Endothelial cell of umbilical vein (primary cell): ENCODE measurements around the gene NEK6. TPM values are rescaled to one million over a fixed set of nuclear protein-coding genes. Genes with fewer than 3 reads are reported as not detected.

Experiments
- BruUV-seq: library from RNA; stranded (reverse); fragments of 400-500 nt; replicated peaks from 2 replicates; lab custom pipeline; 2021; lab: Mats Ljungman, UMichigan
- CTCF ChIA-PET: fragments of 300-600, 350-600 bp; sonication (Branson Sonifier 250); formaldehyde crosslinking; loops from one replicate; lab custom pipeline; 2021; ENCODE audit warnings: antibody characterized with exemption, inconsistent platforms; lab: Charles Lee
- POLR2A ChIA-PET: fragments of 300-600, 350-600 bp; sonication (Branson Sonifier 250); formaldehyde crosslinking; loops from one replicate; lab custom pipeline; 2021; ENCODE audit warnings: antibody characterized with exemption, inconsistent platforms; lab: Charles Lee
- DNase-seq: peaks from one replicate; pipeline ENCODE4 v3.0.0-alpha.2; 2011; ENCODE audit warnings: low read depth, low spot score
- FAIRE-seq: peaks from 2 replicates; lab custom pipeline; 2011; peaks lifted over from hg19 to GRCh38; lab: Jason Lieb, UNC
- H2AFZ ChIP-seq: 2 replicates; pipeline ENCODE4 v1.6.0; 2012; ENCODE audit warnings: low read depth, low read length, control low read depth, inconsistent platforms
- H3K27ac ChIP-seq: 2 replicates; pipeline ENCODE4 v1.5.1; 2011; ENCODE audit warnings: low read depth, mild to moderate bottlenecking, control low read depth, low read length, moderate library complexity; ENCODE audit not compliant: insufficient read depth
- H3K27me3 ChIP-seq, 2 experiments: 2 replicates each; pipeline versions ENCODE4 v1.6.0 to v1.6.1; 2011; ENCODE audit warnings: low read length in 2 of 2, mixed read lengths in 1 of 2; ENCODE audit not compliant: control insufficient read depth in 2 of 2, insufficient read depth in 2 of 2
- H3K36me3 ChIP-seq, 2 experiments: 2 replicates in 1 of 2; 3 replicates in 1 of 2; pipeline ENCODE4 v1.5.1; 2011; ENCODE audit warnings: low read length in 2 of 2, mild to moderate bottlenecking in 1 of 2, moderate library complexity in 1 of 2; ENCODE audit not compliant: control insufficient read depth in 2 of 2, insufficient read depth in 2 of 2; ENCODE audit errors: extremely low read depth in 1 of 2
- H3K4me1 ChIP-seq: 3 replicates; pipeline ENCODE4 v1.5.1; 2011; ENCODE audit warnings: mild to moderate bottlenecking, low read length; ENCODE audit not compliant: control insufficient read depth, insufficient read depth; ENCODE audit errors: extremely low read depth
- H3K4me2 ChIP-seq: 2 replicates; pipeline ENCODE4 v1.6.1; 2011; ENCODE audit warnings: low read length, control low read depth, mixed read lengths; ENCODE audit not compliant: insufficient read depth
- H3K4me3 ChIP-seq, 3 experiments: fragments of 200-600 bp in 1 of 3; sonication (generic), shearing (Covaris generic) in 1 of 3; replicated peaks in 1 of 3; 2 replicates each; pipeline ENCODE4 v1.5.1; 2011 to 2016; ENCODE audit warnings: control low read depth in 3 of 3, low read length in 3 of 3, mild to moderate bottlenecking in 2 of 3, inconsistent platforms in 1 of 3, low read depth in 1 of 3, moderate library complexity in 1 of 3; ENCODE audit not compliant: insufficient read depth in 1 of 3
- H3K79me2 ChIP-seq: 2 replicates; pipeline ENCODE4 v1.6.0; 2012; ENCODE audit warnings: low read length, inconsistent platforms; ENCODE audit not compliant: control insufficient read depth, insufficient read depth
- H3K9ac ChIP-seq: replicated peaks from 2 replicates; pipeline ENCODE3; 2011; ENCODE audit warnings: low read length, control low read depth; ENCODE audit not compliant: insufficient read depth; ENCODE audit errors: extremely low read depth
- H3K9me1 ChIP-seq: replicated peaks from 3 replicates; pipeline ENCODE4 v1.6.0; 2011; ENCODE audit warnings: mild to moderate bottlenecking, low read length; ENCODE audit not compliant: control insufficient read depth, insufficient read depth; ENCODE audit errors: extremely low read depth
- H3K9me3 ChIP-seq: replicated peaks from 2 replicates; pipeline ENCODE4 v1.5.1; 2012; ENCODE audit warnings: low read length, inconsistent platforms; ENCODE audit not compliant: control insufficient read depth, insufficient read depth
- H4K20me1 ChIP-seq: replicated peaks from 2 replicates; pipeline ENCODE3; 2011; ENCODE audit warnings: mild to moderate bottlenecking, low read length; ENCODE audit not compliant: control insufficient read depth, insufficient read depth; ENCODE audit errors: extremely low read depth
- CTCF ChIP-seq, 2 donors: IDR thresholded peaks; 1 replicate in 1 of 2; 2 replicates in 1 of 2; pipeline ENCODE4 v1.5.1; 2011; ENCODE audit warnings: low read length in 2 of 2, mild to moderate bottlenecking in 2 of 2, moderate library complexity in 2 of 2, control low read depth in 1 of 2, inconsistent platforms in 1 of 2, low read depth in 1 of 2; ENCODE audit not compliant: insufficient read depth in 1 of 2; ENCODE audit errors: extremely low read depth in 1 of 2
- EZH2 ChIP-seq: IDR thresholded peaks from 2 replicates; pipeline ENCODE4 v1.6.1; 2012; ENCODE audit warnings: borderline replicate concordance, low read depth, mild to moderate bottlenecking, moderate library complexity, low read length, inconsistent platforms; ENCODE audit not compliant: severe bottlenecking
- FOS ChIP-seq: IDR thresholded peaks from 2 replicates; pipeline ENCODE4 v1.6.1; 2011; ENCODE audit warnings: mild to moderate bottlenecking, low read length, moderate library complexity, borderline replicate concordance; ENCODE audit not compliant: insufficient read depth
- GATA2 ChIP-seq: IDR thresholded peaks from 2 replicates; pipeline ENCODE4 v1.7.0; 2011; ENCODE audit warnings: low read depth, mild to moderate bottlenecking, moderate library complexity, mixed read lengths, low read length; ENCODE audit not compliant: insufficient read length, insufficient read depth
- JUN ChIP-seq: IDR thresholded peaks from 2 replicates; pipeline ENCODE4 v1.6.1; 2011; ENCODE audit warnings: borderline replicate concordance, low read depth; ENCODE audit not compliant: insufficient read length, insufficient read depth
- MAX ChIP-seq: IDR thresholded peaks from 2 replicates; pipeline ENCODE4 v1.6.1; 2011; ENCODE audit not compliant: insufficient read depth, insufficient read length
- MYC ChIP-seq: IDR thresholded peaks from one replicate; pipeline ENCODE4 v1.6.1; 2011; ENCODE audit warnings: mild to moderate bottlenecking, low read depth, low read length
- POLR2A ChIP-seq: IDR thresholded peaks from 2 replicates; pipeline ENCODE4 v1.6.1; 2012; ENCODE audit warnings: low read depth, mild to moderate bottlenecking, control low read depth, low read length
- POLR2AphosphoS5 ChIP-seq: IDR thresholded peaks from 2 replicates; pipeline ENCODE4 v1.6.1; 2012; ENCODE audit warnings: low read depth, mild to moderate bottlenecking, control low read depth, low read length, moderate library complexity; ENCODE audit not compliant: insufficient read depth
- dilution Hi-C: fragments of 300-500 bp; cut with MboI; formaldehyde crosslinking; loops from one replicate; pipeline ENCODE4 v1.15.0; 2019; ENCODE audit warnings: low sequenced_read_pairs; ENCODE audit not compliant: extremely low pct_ligation_motif_present
- intact Hi-C: fragments of 100-400 bp; cut with micrococcal nuclease; formaldehyde crosslinking; loops from one replicate; pipeline ENCODE4 v1.10.0; 2022
- polyA plus RNA-seq, 4 experiments: library from polyadenylated mRNA; depleted of rRNA in 3 of 4; stranded (reverse) in 3 of 4; unstranded in 1 of 4; fragments of >200 nt; gene quantifications; 2 replicates each; pipeline versions ENCODE4 v1.2.1 to v1.2.3, GENCODE V29; 2011 to 2012; ENCODE audit warnings: missing spikeins in 1 of 4
- total RNA-seq: library from RNA; stranded (reverse); gene quantifications from 2 replicates; pipeline ENCODE4 v1.2.3, GENCODE V29; 2021

NEK6 gene
- total and polyA plus RNA-seq, 2 donors (not counting 3 experiments of a cell fraction or from before 2014, with no cell fraction given): 64.3 to 67.1 TPM

- no TSS peak for BruUV-seq
- Histone ChIP-seq H2AFZ (no peak overlapping the region), H3K27me3 (no peaks in the 10 kb centered on the region), H3K9me3 (no peaks in the 10 kb centered on the region), H3K27ac (no peak overlapping the region), H3K4me2 (no peak overlapping the region), H3K4me1 (no peaks in the 10 kb centered on the region), H3K9ac (no peak overlapping the region), H3K79me2 (peaks cover 93% of the 10 kb centered on the region), H4K20me1 (no peaks in the 10 kb centered on the region), H3K36me3 (no peaks in the 10 kb centered on the region), H3K4me3 (no peak overlapping the region), H3K9me1 (no peaks in the 10 kb centered on the region)
- dilution Hi-C loops (no loop called here), intact Hi-C loops (no loop called here)
- FAIRE-seq (no peak), DNase-seq (no peak)
- no peak for TF ChIP-seq MAX
- no peak for TF ChIP-seq EZH2
- TF ChIP-seq FOS: no peak
- no peak for TF ChIP-seq MYC
- no peak for TF ChIP-seq JUN
- no peak for TF ChIP-seq POLR2A
- TF ChIP-seq GATA2: no peak
- TF ChIP-seq CTCF (IDR thresholded peaks at IDR 0.05; ENCODE audit: extremely low read depth in 1 of 2, insufficient read depth in 1 of 2, low read depth in 1 of 2, low read length in 2 of 2): no peak
- no peak for TF ChIP-seq POLR2AphosphoS5
- ChIA-PET CTCF (interaction anchor here (1.2 to 3.3 kb wide), 2 partner anchors 24 to 236 kb away, joined by 3 to 16 read pairs; no protein-coding TSS in a partner anchor), POLR2A (no interaction called here)
These were observed 105.8 kb downstream of the NEK6 start for GRCh38 chr9:124363326-124364096.
